ENCODE results near the gene ITGB1. TPM values are rescaled to one million over a fixed set of nuclear protein-coding genes. Genes with fewer than 3 reads are reported as not detected.
"Not testable (repeated sequence)": the region's sequence is repeated elsewhere in the genome, so short reads cannot be mapped to it uniquely, and the experiment has no call there.

The ITGB1 gene
- total RNA-seq, 1 donor from 2014 or later = 715 TPM

GRCh38 chr10:32943854-32944661 is 14.0 kb downstream of the ITGB1 start:
- intact Hi-C loops (cut with DNase I) = no loop called here
- peak; percentile 77 for DNase-seq (ENCODE audit: low spot score)

- DNase-seq (ENCODE audit: low spot score) = no peak
- intact Hi-C loops (cut with DNase I) = no loop called here
Measured at GRCh38 chr10:32943395-32943794, 14.6 kb downstream of the ITGB1 start.

- DNase-seq (ENCODE audit: low spot score) = no peak
- intact Hi-C loops (cut with DNase I) = no loop called here
Measured at GRCh38 chr10:32942081-32942480, 15.9 kb downstream of the ITGB1 start.

GRCh38 chr10:32941357-32941756 is 16.7 kb downstream of the ITGB1 start:
- intact Hi-C loops (cut with DNase I) = no loop called here
- DNase-seq (ENCODE audit: low spot score) = no peak

- intact Hi-C loops (cut with DNase I) = no loop called here
Measured at GRCh38 chr10:32940321-32941301, 17.4 kb downstream of the ITGB1 start.

GRCh38 chr10:32939296-32940111 is 18.5 kb downstream of the ITGB1 start:
- DNase-seq (ENCODE audit: low spot score) = no peak
- intact Hi-C loops (cut with DNase I) = no loop called here

More at GRCh38 chr10:32940321-32941301, 17.4 kb downstream of the ITGB1 start:
- DNase-seq (ENCODE audit: low spot score) = no peak

GRCh38 chr10:32938554-32939061 is 19.4 kb downstream of the ITGB1 start:
- DNase-seq (ENCODE audit: low spot score) = peak; percentile 78
- intact Hi-C loops (cut with DNase I) = no loop called here

GRCh38 chr10:32937911-32938424 is 20.1 kb downstream of the ITGB1 start:
- intact Hi-C loops (cut with DNase I) = no loop called here
- DNase-seq (ENCODE audit: low spot score) = no peak

GRCh38 chr10:32932225-32932729 is 25.8 kb downstream of the ITGB1 start:
- DNase-seq (ENCODE audit: low spot score) = no peak
- intact Hi-C loops (cut with DNase I) = no loop called here

GRCh38 chr10:32931593-32931992 is 26.4 kb downstream of the ITGB1 start:
- no peak for DNase-seq (ENCODE audit: low spot score)
- intact Hi-C loops (cut with DNase I) = no loop called here

- no peak for DNase-seq (ENCODE audit: low spot score)
- intact Hi-C loops (cut with DNase I) = no loop called here
Measured at GRCh38 chr10:32930036-32930435, 28.0 kb downstream of the ITGB1 start.

- DNase-seq (ENCODE audit: low spot score) = no peak
- intact Hi-C loops (cut with DNase I) = no loop called here
Measured at GRCh38 chr10:32929634-32930033, 28.4 kb downstream of the ITGB1 start.

GRCh38 chr10:32927750-32928149 is 30.3 kb downstream of the ITGB1 start:
- intact Hi-C loops (cut with DNase I) = no loop called here
- no peak for DNase-seq (ENCODE audit: low spot score)

- intact Hi-C loops (cut with DNase I) = no loop called here
Measured at GRCh38 chr10:32923849-32924248, 34.2 kb downstream of the ITGB1 start.

GRCh38 chr10:32923134-32923533 is 34.9 kb downstream of the ITGB1 start:
- DNase-seq (ENCODE audit: low spot score) = no peak
- intact Hi-C loops (cut with DNase I) = no loop called here

More at GRCh38 chr10:32923849-32924248, 34.2 kb downstream of the ITGB1 start:
- no peak for DNase-seq (ENCODE audit: low spot score)

- intact Hi-C loops (cut with DNase I) = no loop called here
- DNase-seq (ENCODE audit: low spot score) = no peak
Measured at GRCh38 chr10:32922170-32922569, 35.9 kb downstream of the ITGB1 start.

GRCh38 chr10:32917817-32918216 is 40.2 kb downstream of the ITGB1 start:
- DNase-seq (ENCODE audit: low spot score); intact Hi-C loops (cut with DNase I): not testable (repeated sequence)

GRCh38 chr10:32911285-32912016 is 46.6 kb downstream of the ITGB1 start:
- intact Hi-C loops (cut with DNase I) = no loop called here
- DNase-seq (ENCODE audit: low spot score) = no peak
